GM23338 (cell line): ENCODE measurements around the gene CCDC188. TPM values are rescaled to one million over a fixed set of nuclear protein-coding genes. Genes with fewer than 3 reads are reported as not detected.

Source experiments
- CREB1 ChIP-seq: fragments of 250-450 bp; sonication (Bioruptor Pico); IDR thresholded peaks from 2 replicates; pipeline ENCODE4 v1.5.0; 2020; ENCODE audit warnings: low read depth, mild to moderate bottlenecking, moderate library complexity
- EZH2phosphoT487 ChIP-seq: fragments of 200-600 bp; sonication (generic); IDR thresholded peaks from one replicate; pipeline ENCODE4 v1.8.1; 2018; ENCODE audit warnings: antibody characterized with exemption; ENCODE audit not compliant: unreplicated experiment
- ZNF114 ChIP-seq: fragments of 250-450 bp; sonication (Bioruptor Pico); IDR thresholded peaks from 2 replicates; pipeline ENCODE4 v1.5.0; 2020; ENCODE audit warnings: mild to moderate bottlenecking, moderate library complexity
- microRNA-seq: library from miRNA; unstranded; fragments of <30 nt; microRNA quantifications from one replicate; pipeline ENCODE4, GENCODE V29; 2017
- polyA plus RNA-seq: library from polyadenylated mRNA; unstranded; fragments of >200 nt; fragmentation: Nextera tagmentation; extraction: Ambion mirVana; gene quantifications from 2 replicates; pipeline ENCODE4 v1.2.1, GENCODE V29; 2016
- small RNA-seq: library from RNA; depleted of rRNA; stranded (forward); fragments of <200 nt; gene quantifications from one replicate; pipeline ENCODE3, GENCODE V24; 2014; ENCODE audit warnings: low replicate concordance
- total RNA-seq: library from RNA; depleted of rRNA; stranded (reverse); fragments of >200 nt; shearing (Covaris generic); gene quantifications from 2 replicates; pipeline ENCODE4 v1.2.3, GENCODE V29; 2014; rRNA removed
- TF ChIP-seq, protein P1 (sequence below): IDR thresholded peaks from 2 replicates; pipeline ENCODE4 v1.6.1; 2016; ENCODE audit warnings: antibody characterized with exemption

The CCDC188 gene
- total and polyA plus RNA-seq, 2 experiments from 2014 or later = not detected

GRCh38 chr22:20099099-20099711 is 51.6 kb downstream of the CCDC188 start (continued):
- no peak for TF ChIP-seq ZNF114 (CRISPR knock-in tag)
- TF ChIP-seq EZH2phosphoT487 = no peak
- TF ChIP-seq, protein P1, sequence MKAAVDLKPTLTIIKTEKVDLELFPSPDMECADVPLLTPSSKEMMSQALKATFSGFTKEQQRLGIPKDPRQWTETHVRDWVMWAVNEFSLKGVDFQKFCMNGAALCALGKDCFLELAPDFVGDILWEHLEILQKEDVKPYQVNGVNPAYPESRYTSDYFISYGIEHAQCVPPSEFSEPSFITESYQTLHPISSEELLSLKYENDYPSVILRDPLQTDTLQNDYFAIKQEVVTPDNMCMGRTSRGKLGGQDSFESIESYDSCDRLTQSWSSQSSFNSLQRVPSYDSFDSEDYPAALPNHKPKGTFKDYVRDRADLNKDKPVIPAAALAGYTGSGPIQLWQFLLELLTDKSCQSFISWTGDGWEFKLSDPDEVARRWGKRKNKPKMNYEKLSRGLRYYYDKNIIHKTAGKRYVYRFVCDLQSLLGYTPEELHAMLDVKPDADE = no peak
- TF ChIP-seq CREB1 (CRISPR knock-in tag) = no peak

Small RNA genes lying within 50 kb of the gene (microRNA-seq; reads per million reads assigned to microRNA genes)
- not detected for gene MIR6816

Small RNA genes lying within 50 kb of the gene (small RNA-seq; reads per million reads assigned to genes)
- gene MIR6816 (not detected), gene RF00599 (not detected)

Other genes starting within 250 kb of the CCDC188 start
- 29.8 and 35.1 TPM in 2 replicates for gene COMT, start 209.3 kb downstream of the CCDC188 start, total RNA-seq
- 29.6 and 32.6 TPM in 2 replicates for gene COMT, start 209.3 kb downstream of the CCDC188 start, polyA plus RNA-seq
- 11.2 and 14.1 TPM in 2 replicates for gene TXNRD2, start 209.2 kb downstream of the CCDC188 start, total RNA-seq
- gene TXNRD2, start 209.2 kb downstream of the CCDC188 start, polyA plus RNA-seq = 9.2 and 12.4 TPM in 2 replicates
- gene ARVCF, start 134.2 kb downstream of the CCDC188 start, total RNA-seq = 87.3 and 122 TPM in 2 replicates
- 15.3 and 15.6 TPM in 2 replicates for gene ARVCF, start 134.2 kb downstream of the CCDC188 start, polyA plus RNA-seq
- gene TANGO2, start 129.9 kb downstream of the CCDC188 start, total RNA-seq = 15.0 and 20.2 TPM in 2 replicates
- 6.7 and 6.9 TPM in 2 replicates for gene TANGO2, start 129.9 kb downstream of the CCDC188 start, polyA plus RNA-seq
- gene DGCR8, start 70.8 kb downstream of the CCDC188 start, total RNA-seq = 41.6 and 48.9 TPM in 2 replicates
- 11.4 and 12.2 TPM in 2 replicates for gene DGCR8, start 70.8 kb downstream of the CCDC188 start, polyA plus RNA-seq
- 987 and 1,206 TPM in 2 replicates for gene RANBP1, start 35.0 kb downstream of the CCDC188 start, total RNA-seq
- gene RANBP1, start 35.0 kb downstream of the CCDC188 start, polyA plus RNA-seq = 988 and 1,014 TPM in 2 replicates
- gene TRMT2A, start 33.8 kb downstream of the CCDC188 start, total RNA-seq = 56.4 and 61.3 TPM in 2 replicates
- gene TRMT2A, start 33.8 kb downstream of the CCDC188 start, polyA plus RNA-seq = 41.3 and 42.9 TPM in 2 replicates
- gene ZDHHC8, start 19.3 kb downstream of the CCDC188 start, total RNA-seq = 26.1 and 47.6 TPM in 2 replicates
- 13.7 and 22.1 TPM in 2 replicates for gene ZDHHC8, start 19.3 kb downstream of the CCDC188 start, polyA plus RNA-seq
- gene RTN4R, start 117.3 kb upstream of the CCDC188 start, total RNA-seq = 33.4 and 38.4 TPM in 2 replicates
- 10.6 and 12.9 TPM in 2 replicates for gene RTN4R, start 117.3 kb upstream of the CCDC188 start, polyA plus RNA-seq
- gene DGCR6L, start 169.0 kb upstream of the CCDC188 start, total RNA-seq = 66.3 and 72.1 TPM in 2 replicates
- gene DGCR6L, start 169.0 kb upstream of the CCDC188 start, polyA plus RNA-seq = 82.4 and 85.9 TPM in 2 replicates
- gene ZNF74, start 243.1 kb upstream of the CCDC188 start, total RNA-seq = 78.2 and 94.0 TPM in 2 replicates
- 16.1 and 17.0 TPM in 2 replicates for gene ZNF74, start 243.1 kb upstream of the CCDC188 start, polyA plus RNA-seq